Raji (cell line): ENCODE measurements around the gene BCL2A1.

ENCODE experiments used
- POLR2A ChIP-seq: IDR thresholded peaks from 2 replicates; pipeline ENCODE4 v1.6.1; 2011; ENCODE audit warnings: low read depth, low read length, control low read depth; ENCODE audit not compliant: insufficient read depth

The BCL2A1 gene

DNA sequence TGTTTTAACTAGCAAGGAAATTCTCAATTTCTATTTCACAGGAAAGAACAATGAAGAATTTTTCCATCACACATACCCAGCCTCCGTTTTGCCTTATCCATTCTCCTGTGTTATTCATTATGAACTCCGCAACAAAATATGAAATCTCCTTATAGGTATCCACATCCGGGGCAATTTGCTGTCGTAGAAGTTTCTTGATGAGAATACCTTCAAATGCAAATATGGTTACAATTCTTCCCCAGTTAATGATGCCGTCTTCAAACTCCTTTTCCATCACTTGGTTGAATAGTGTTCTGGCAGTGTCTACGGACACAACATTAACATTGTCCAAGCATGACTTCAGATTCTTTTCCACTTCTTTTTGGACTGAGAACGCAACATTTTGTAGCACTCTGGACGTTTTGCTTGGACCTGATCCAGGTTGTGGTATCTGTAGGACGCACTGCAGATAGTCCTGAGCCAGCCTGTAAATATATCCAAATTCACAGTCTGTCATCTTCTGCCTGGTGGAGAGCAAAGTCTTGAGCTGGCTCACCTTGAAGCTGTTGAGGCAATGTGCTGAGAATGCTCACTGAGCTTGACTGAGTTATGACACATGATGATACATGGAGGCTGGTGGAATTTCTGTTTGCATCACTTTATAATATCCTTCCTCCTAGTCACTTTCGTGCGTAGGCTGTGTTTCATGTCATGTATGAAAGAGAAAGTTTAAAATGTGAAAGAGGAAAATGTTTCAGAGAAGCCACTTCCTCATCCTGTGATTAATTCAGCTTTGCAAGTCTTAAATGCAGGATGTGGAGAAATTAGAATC is at the start of gene BCL2A1:
BCL2A1 (minus strand) TSS at position 573 of the 811 bp plus-strand sequence; CDS start at position 496, 77 bp downstream.
- peak; percentile 51 for TF ChIP-seq POLR2A

DNA sequence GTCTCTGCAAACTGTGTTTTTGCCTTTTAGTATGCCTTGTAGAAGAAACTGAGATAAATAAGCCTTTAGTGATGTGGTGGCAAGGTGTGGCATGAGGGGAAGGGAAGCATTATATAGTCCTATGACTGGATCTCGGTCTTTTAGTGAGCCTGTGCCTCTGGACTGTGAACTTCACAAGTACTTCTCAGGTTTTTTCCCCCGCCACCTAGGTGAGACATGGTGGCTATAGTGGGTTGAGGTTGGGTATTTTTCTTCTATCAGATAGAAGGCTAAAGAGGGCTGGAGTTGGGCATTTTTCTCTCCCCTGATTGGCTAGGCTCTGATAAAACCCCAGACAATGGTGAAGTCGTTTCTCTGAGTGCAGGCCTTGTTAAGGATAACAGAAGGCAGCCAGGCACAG is 49.7 kb upstream of the BCL2A1 start:
- TF ChIP-seq POLR2A, result no peak

DNA sequence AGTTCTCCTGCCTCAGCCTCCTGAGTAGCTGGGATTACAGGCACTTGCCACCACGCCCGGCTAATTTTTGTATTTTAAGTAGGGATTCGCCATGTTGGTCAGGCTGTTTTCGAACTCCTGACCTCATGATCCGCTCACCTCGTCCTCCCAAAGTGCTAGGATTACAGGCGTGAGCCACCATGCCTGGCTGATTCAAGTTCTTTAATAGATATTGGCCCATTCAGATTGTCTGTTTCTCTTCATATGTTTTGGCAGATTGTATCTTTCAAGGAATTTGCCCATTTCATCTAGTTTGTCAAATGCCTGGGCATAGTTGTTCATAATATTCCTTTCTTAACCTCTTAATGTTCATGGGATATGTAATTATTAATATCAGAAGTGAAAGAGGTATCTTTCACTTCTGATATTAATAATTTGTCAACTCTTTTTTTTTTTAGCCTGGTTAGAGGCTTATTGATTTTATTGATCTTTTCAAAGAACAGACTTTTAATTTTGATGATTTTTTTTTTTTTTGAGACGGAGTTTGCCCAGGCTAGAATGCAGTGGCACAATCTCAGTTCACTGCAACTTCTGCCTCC is 48.3 kb upstream of the BCL2A1 start:
- no peak for TF ChIP-seq POLR2A

- TF ChIP-seq POLR2A, result no peak
These were observed 44.2 kb upstream of the BCL2A1 start for GRCh38 chr15:80015156-80015555.

- no peak for TF ChIP-seq POLR2A
These were observed 41.2 kb upstream of the BCL2A1 start for GRCh38 chr15:80012060-80012726.

- TF ChIP-seq POLR2A, result no peak
These were observed 40.6 kb upstream of the BCL2A1 start for GRCh38 chr15:80011596-80011995.

GRCh38 chr15:80010131-80010673 is 39.2 kb upstream of the BCL2A1 start:
- no peak for TF ChIP-seq POLR2A

GRCh38 chr15:80007532-80007931 is 36.5 kb upstream of the BCL2A1 start:
- TF ChIP-seq POLR2A, result no peak

- no peak for TF ChIP-seq POLR2A
These were observed 36.0 kb upstream of the BCL2A1 start for GRCh38 chr15:80006946-80007345.

DNA sequence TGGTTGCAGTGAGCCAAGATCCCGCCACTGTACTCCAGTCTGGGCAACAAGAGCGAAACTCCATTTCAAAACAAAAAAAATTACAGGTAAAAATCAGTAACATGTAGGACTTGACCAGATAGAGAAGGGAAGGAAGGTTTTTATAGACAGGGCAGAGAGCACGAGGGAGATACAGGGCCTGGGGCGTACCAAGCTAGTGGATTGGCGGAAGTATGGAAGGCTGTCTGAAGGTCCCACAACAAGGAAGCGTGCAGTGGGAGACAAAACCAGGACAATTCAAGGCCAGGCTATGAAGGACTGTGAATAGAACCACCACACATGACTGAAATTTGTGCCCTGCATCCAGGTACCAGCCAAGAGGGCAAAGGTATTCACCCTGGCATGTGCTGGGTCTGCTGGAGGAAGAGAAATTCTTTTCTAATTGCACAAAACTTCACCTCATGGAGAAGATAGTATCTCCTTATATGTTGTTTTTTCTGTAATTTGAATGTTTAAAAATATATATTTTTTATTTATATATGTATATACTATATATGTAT is 33.0 kb upstream of the BCL2A1 start:
- TF ChIP-seq POLR2A, result no peak

- TF ChIP-seq POLR2A, result no peak
These were observed 32.2 kb upstream of the BCL2A1 start for GRCh38 chr15:80003171-80003570.

DNA sequence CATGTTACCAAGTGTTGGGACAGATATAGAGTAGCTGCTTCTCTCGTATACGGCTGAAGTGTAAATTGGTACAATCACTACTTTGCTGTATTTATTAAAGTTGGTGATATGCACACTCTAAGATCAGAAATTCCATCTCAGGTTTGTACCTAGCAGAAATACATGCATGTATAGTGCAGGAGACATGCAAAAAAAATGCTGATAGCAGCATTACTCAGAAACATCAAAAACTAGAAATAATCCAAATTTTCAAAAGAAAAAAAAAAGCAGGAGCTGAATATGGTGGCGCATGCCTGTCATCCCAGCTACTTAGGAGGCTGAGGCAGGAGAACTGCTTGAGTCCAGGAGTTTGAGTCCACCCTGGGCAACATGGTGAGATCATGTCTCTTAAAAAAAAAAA is 31.3 kb upstream of the BCL2A1 start:
- no peak for TF ChIP-seq POLR2A

GRCh38 chr15:79994615-79995014 is 23.6 kb upstream of the BCL2A1 start:
- TF ChIP-seq POLR2A, result no peak

DNA sequence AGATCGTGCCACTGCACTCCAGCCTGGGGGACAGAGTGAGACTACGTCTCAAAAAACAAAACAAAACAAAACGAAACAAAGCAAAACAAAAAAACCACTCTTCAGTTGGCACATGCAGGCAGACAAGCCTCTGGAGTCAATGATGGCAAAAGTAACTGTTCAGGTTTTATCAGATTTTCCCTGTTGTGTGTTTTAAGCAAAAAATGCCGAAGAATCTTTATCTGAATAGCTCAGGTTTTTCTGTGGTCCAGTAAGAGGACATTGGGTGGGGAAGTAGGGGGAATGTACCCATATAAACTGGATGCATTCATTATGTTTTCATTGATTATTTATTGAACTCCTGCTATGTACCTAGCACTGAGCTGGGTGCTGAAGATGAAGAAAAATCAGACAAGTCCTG is 20.8 kb upstream of the BCL2A1 start:
- no peak for TF ChIP-seq POLR2A

DNA sequence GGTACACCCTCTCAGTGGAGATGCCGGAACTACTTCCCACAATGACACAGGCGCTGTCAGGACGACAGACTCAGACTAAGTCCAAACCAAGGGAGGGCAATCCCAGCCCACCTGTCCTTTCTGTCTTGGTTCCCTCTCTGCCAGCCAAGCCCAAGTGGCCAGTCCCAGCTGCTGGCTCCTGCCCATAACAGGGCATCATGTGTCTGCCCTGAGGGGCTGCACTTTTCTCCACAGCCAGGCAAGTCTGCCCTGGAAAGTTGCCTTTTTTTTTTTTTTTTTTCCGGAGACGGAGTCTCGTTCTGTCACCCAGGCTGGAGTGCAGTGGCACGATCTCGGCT is 20.0 kb upstream of the BCL2A1 start:
- TF ChIP-seq POLR2A, result no peak
